ENCODE measurements around the gene AFF1. TPM values are rescaled to one million over a fixed set of nuclear protein-coding genes. Genes with fewer than 3 reads are reported as not detected.

AFF1 gene
- total RNA-seq, 4 donors from 2014 or later: 105 to 152 (median 111) TPM

GRCh38 chr4:87105101-87105845 lies 170.5 kb downstream of the AFF1 start:
- TF ChIP-seq EP300 (IDR thresholded peaks at IDR 0.05) (no peak), POLR2A (IDR thresholded peaks at IDR 0.05) (no peak), CTCF (IDR thresholded peaks at IDR 0.05) (no peak)
- Histone ChIP-seq H3K36me3 (peaks cover 0 to 30% (median 0%) of the 10 kb centered on the region in 3 donors), H3K4me1 (peaks cover 0 to 69% (median 16%) of the 10 kb centered on the region in 4 donors), H3K27ac (no peak overlapping the region), H3K4me3 (no peak overlapping the region), H3K9me3 (no peaks in the 10 kb centered on the region), H3K27me3 (no peaks in the 10 kb centered on the region)
- DNase-seq (ENCODE audit: low spot score in 2 of 2): no peak
- WGBS, 2 donors: 88% methylated on average over 5 of the region's 5 CpGs

DNA sequence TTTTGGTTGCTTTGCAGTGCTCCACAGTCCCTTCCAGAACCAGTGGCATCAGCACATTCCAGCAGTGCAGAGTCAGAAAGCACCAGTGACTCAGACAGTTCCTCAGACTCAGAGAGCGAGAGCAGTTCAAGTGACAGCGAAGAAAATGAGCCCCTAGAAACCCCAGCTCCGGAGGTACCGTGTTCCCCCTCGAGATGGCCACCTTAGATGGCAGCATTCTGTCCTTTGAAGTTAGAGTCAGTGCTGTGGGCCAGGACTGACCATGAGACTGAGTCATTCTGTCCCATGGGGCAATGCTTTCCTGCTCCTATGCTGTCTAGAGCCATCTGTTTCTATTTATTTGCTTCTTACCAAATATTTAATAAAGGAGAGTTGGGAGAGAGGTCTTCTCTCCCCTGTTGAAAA lies 173.3 kb downstream of the AFF1 start:
- Histone ChIP-seq H3K4me1 (peaks cover 0 to 59% (median 16%) of the 10 kb centered on the region in 4 donors), H3K4me3 (no peak overlapping the region), H3K9me3 (no peaks in the 10 kb centered on the region)

GRCh38 chr4:87109121-87109520 lies 174.3 kb downstream of the AFF1 start:
- TF ChIP-seq CTCF (IDR thresholded peaks at IDR 0.05) (no peak), POLR2A (IDR thresholded peaks at IDR 0.05) (no peak), EP300 (IDR thresholded peaks at IDR 0.05) (no peak)
- peak overlapping the region in 2 of 4 donors; percentile 64 to 77 for H3K27ac ChIP-seq
- no peaks in the 10 kb centered on the region for H3K27me3 ChIP-seq
- peaks cover 0 to 34% (median 0%) of the 10 kb centered on the region in 3 donors for H3K36me3 ChIP-seq
- H3K9me3 ChIP-seq: no peaks in the 10 kb centered on the region
- no peak overlapping the region for H3K4me3 ChIP-seq
- DNase-seq (ENCODE audit: low spot score in 2 of 2): no peak
- H3K4me1 ChIP-seq: peaks cover 0 to 49% (median 11%) of the 10 kb centered on the region in 4 donors
- 27 to 47% methylated on average over 3 of the region's 3 CpGs for WGBS, 2 donors

More for the DNA sequence above, 173.3 kb downstream of the AFF1 start:
- TF ChIP-seq EP300 (IDR thresholded peaks at IDR 0.05) (peak in 1 of 2 donors; percentile 66), CTCF (IDR thresholded peaks at IDR 0.05) (no peak)
- peak in 1 of 2 donors; percentile 39 for DNase-seq (ENCODE audit: low spot score in 2 of 2)
- Histone ChIP-seq H3K27ac (peak overlapping the region in 3 of 4 donors; percentile 31 to 77 (median 64)), H3K36me3 (peaks cover 0 to 34% (median 0%) of the 10 kb centered on the region in 3 donors), H3K27me3 (no peaks in the 10 kb centered on the region)
- WGBS, 2 donors: 15 to 34% methylated on average over 5 of the region's 5 CpGs

DNA sequence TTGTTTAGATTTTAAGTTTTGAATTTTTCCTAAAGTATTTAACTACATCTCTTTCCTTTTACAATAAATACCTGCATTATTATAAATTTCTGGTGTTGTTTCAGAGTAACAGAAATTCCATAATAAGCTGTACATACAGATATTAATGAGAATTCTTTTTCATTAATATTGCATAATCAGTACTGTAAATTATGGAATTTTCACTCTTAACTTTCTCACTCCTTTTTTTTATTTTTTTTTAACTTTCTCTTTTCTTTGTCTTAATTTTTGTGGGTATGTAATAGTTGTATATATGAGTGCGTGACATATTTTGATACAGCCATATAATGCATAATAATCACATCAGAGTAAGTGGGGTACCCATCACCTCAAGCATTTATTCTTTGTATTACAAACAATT lies 175.1 kb downstream of the AFF1 start:
- Histone ChIP-seq H3K4me1 (peaks cover 0 to 42% (median 11%) of the 10 kb centered on the region in 4 donors), H3K27ac (no peak overlapping the region), H3K9me3 (no peaks in the 10 kb centered on the region), H3K27me3 (no peaks in the 10 kb centered on the region), H3K36me3 (peaks cover 0 to 42% (median 6%) of the 10 kb centered on the region in 3 donors), H3K4me3 (no peak overlapping the region)
- WGBS, 2 donors: 97 to 100% methylated on average over 1 of the region's 1 CpG
- no peak for DNase-seq (ENCODE audit: low spot score in 2 of 2)
- TF ChIP-seq POLR2A (IDR thresholded peaks at IDR 0.05) (no peak), CTCF (IDR thresholded peaks at IDR 0.05) (no peak), EP300 (IDR thresholded peaks at IDR 0.05) (no peak)

DNA sequence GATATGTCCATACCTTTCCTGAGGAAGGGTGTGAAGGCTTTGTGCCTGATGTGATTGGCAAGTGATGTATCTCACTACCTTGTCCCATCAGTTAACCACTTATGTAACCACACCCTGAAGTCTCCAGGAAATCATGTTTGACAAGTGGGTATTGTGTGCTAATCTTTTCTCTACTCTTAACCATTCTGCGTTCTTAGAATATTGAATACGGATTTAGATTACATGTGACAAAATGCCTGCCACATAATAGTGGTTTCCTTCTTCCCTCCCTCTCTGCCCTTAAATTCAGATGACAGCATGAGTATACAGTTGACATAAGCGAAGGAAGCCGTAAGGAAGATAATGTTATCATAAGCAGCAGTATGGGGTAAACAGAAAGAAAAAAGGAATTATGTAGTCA lies 177.3 kb downstream of the AFF1 start:
- DNase-seq (ENCODE audit: low spot score in 2 of 2): no peak
- Histone ChIP-seq H3K27me3 (no peaks in the 10 kb centered on the region), H3K36me3 (peaks cover 3 to 50% (median 19%) of the 10 kb centered on the region in 3 donors), H3K27ac (no peak overlapping the region), H3K4me1 (peaks cover 0 to 36% (median 14%) of the 10 kb centered on the region in 4 donors), H3K9me3 (no peaks in the 10 kb centered on the region), H3K4me3 (no peak overlapping the region)
- TF ChIP-seq EP300 (IDR thresholded peaks at IDR 0.05) (no peak), POLR2A (IDR thresholded peaks at IDR 0.05) (no peak), CTCF (IDR thresholded peaks at IDR 0.05) (no peak)
- 95 to 97% methylated on average over 4 of the region's 4 CpGs for WGBS, 2 donors
